DND-41 (cell line): ENCODE data around the gene ENGASE.

ENCODE experiments used
- ATAC-seq: fragments of 200-7000 bp; cut with Tn5 transposase; 3 replicates; pipeline ENCODE4 v1.9.1; 2021; ENCODE audit warnings: low read depth; ENCODE audit not compliant: insufficient read depth
- DNase-seq: peaks from one replicate; pipeline ENCODE4 v3.0.0-alpha.2; 2020
- H2AFZ ChIP-seq: 2 replicates; pipeline ENCODE4 v1.6.0; 2012; ENCODE audit warnings: low read depth, low read length
- H3K27ac ChIP-seq: 2 replicates; pipeline ENCODE4 v1.5.1; 2012; ENCODE audit warnings: low read length, inconsistent platforms
- H3K27me3 ChIP-seq: fragments of 200-600 bp; sonication (generic); 2 replicates; pipeline ENCODE4 v1.6.0; 2012; ENCODE audit warnings: low read length, mild to moderate bottlenecking, inconsistent platforms; ENCODE audit not compliant: insufficient read depth, poor library complexity
- H3K36me3 ChIP-seq: 2 replicates; pipeline ENCODE4 v1.5.1; 2012; ENCODE audit warnings: low read length, inconsistent platforms; ENCODE audit not compliant: insufficient read depth
- H3K4me1 ChIP-seq: 2 replicates; pipeline ENCODE4 v1.5.1; 2012; ENCODE audit warnings: mild to moderate bottlenecking, low read length; ENCODE audit not compliant: insufficient read depth
- H3K4me2 ChIP-seq: 2 replicates; pipeline ENCODE4 v1.6.0; 2012; ENCODE audit warnings: mild to moderate bottlenecking, moderate library complexity, low read length, inconsistent platforms; ENCODE audit not compliant: insufficient read depth
- H3K4me3 ChIP-seq, 2 experiments: fragments of 200-600 bp in 1 of 2; shearing (Covaris generic) in 1 of 2; 2 replicates each; pipeline ENCODE4 v1.5.1; 2012 to 2016; ENCODE audit warnings: inconsistent platforms in 2 of 2, low read length in 2 of 2, mild to moderate bottlenecking in 2 of 2, low read depth in 1 of 2, moderate library complexity in 1 of 2
- H3K79me2 ChIP-seq: 2 replicates; pipeline ENCODE4 v1.6.0; 2012; ENCODE audit warnings: low read length, inconsistent platforms; ENCODE audit not compliant: insufficient read depth
- H3K9ac ChIP-seq: 2 replicates; pipeline ENCODE4 v1.6.0; 2012; ENCODE audit warnings: low read depth, mild to moderate bottlenecking, inconsistent platforms, low read length, moderate library complexity
- H3K9me3 ChIP-seq: 2 replicates; pipeline ENCODE4 v1.5.1; 2012; ENCODE audit warnings: low read length, moderate library complexity, mild to moderate bottlenecking, inconsistent platforms; ENCODE audit not compliant: insufficient read depth, severe bottlenecking
- H4K20me1 ChIP-seq: 2 replicates; pipeline ENCODE4 v1.6.0; 2012; ENCODE audit warnings: low read length; ENCODE audit not compliant: insufficient read depth
- CTCF ChIP-seq: IDR thresholded peaks from 2 replicates; pipeline ENCODE4 v1.5.1; 2012; ENCODE audit warnings: borderline replicate concordance, low read length, moderate library complexity, mild to moderate bottlenecking; ENCODE audit not compliant: poor library complexity, severe bottlenecking; ENCODE audit errors: extremely low read depth
- EZH2 ChIP-seq: IDR thresholded peaks from 3 replicates; pipeline ENCODE4 v1.6.1; 2012; ENCODE audit warnings: borderline replicate concordance, low read depth, mild to moderate bottlenecking, moderate library complexity, low read length, inconsistent platforms; ENCODE audit not compliant: severe bottlenecking

The ENGASE gene

GRCh38 chr17:79054200-79054960, 20.2 kb upstream of the ENGASE start:
- TF ChIP-seq EZH2 (no peak), CTCF (no peak)
- no peaks in the 10 kb centered on the region for H3K27me3 ChIP-seq
- DNase-seq: no peak
- H3K4me2 ChIP-seq: no peak overlapping the region
- no peak for ATAC-seq
- H3K4me1 ChIP-seq: peaks cover 4% of the 10 kb centered on the region
- no peaks in the 10 kb centered on the region for H3K79me2 ChIP-seq
- H3K27ac ChIP-seq: no peak overlapping the region
- H3K9me3 ChIP-seq: no peaks in the 10 kb centered on the region
- no peaks in the 10 kb centered on the region for H3K36me3 ChIP-seq
- H4K20me1 ChIP-seq: peaks cover 3% of the 10 kb centered on the region; the same call in 1 of the 2 replicates
- H3K4me3 ChIP-seq: no peak overlapping the region
- H3K9ac ChIP-seq: no peak overlapping the region
- no peak overlapping the region for H2AFZ ChIP-seq

- TF ChIP-seq EZH2 (no peak), CTCF (no peak)
- DNase-seq: no peak
- peaks cover 8% of the 10 kb centered on the region for H3K4me1 ChIP-seq
Observed at GRCh38 chr17:79055197-79055596, 19.4 kb upstream of the ENGASE start.

GRCh38 chr17:79057737-79058385, 16.8 kb upstream of the ENGASE start:
- H4K20me1 ChIP-seq: no peaks in the 10 kb centered on the region
- no peak overlapping the region for H2AFZ ChIP-seq
- TF ChIP-seq CTCF: no peak
- TF ChIP-seq EZH2: no peak
- no peaks in the 10 kb centered on the region for H3K36me3 ChIP-seq
- H3K27ac ChIP-seq: no peak overlapping the region
- H3K4me1 ChIP-seq: peaks cover 8% of the 10 kb centered on the region
- H3K9me3 ChIP-seq: no peaks in the 10 kb centered on the region
- H3K4me2 ChIP-seq: no peak overlapping the region
- no peak overlapping the region for H3K4me3 ChIP-seq
- DNase-seq (no peak), ATAC-seq (no peak)
- no peaks in the 10 kb centered on the region for H3K79me2 ChIP-seq
- H3K9ac ChIP-seq: no peak overlapping the region
- no peaks in the 10 kb centered on the region for H3K27me3 ChIP-seq

More at GRCh38 chr17:79055197-79055596, 19.4 kb upstream of the ENGASE start:
- Histone ChIP-seq H3K4me2 (no peak overlapping the region), H2AFZ (no peak overlapping the region), H3K27ac (no peak overlapping the region), H3K79me2 (no peaks in the 10 kb centered on the region), H3K9ac (no peak overlapping the region), H4K20me1 (peaks cover 3% of the 10 kb centered on the region; the same call in 1 of the 2 replicates), H3K9me3 (no peaks in the 10 kb centered on the region), H3K4me3 (no peak overlapping the region), H3K27me3 (no peaks in the 10 kb centered on the region), H3K36me3 (no peaks in the 10 kb centered on the region)
- ATAC-seq: no peak
